K562 (cell line): ENCODE results near the gene VPS41. TPM values are rescaled to one million over a fixed set of nuclear protein-coding genes. Genes with fewer than 3 reads are reported as not detected.

Experiments used
- CAMTA2 ChIP-seq: fragments of 250-450 bp; sonication (Bioruptor Pico); conservative IDR thresholded peaks from 2 replicates; pipeline ENCODE4 v1.5.1; 2022
- DPF2 ChIP-seq: fragments of 450-650 bp; IDR thresholded peaks from 2 replicates; pipeline ENCODE4 v1.6.1; 2016
- ELF2 ChIP-seq: fragments of 250-450 bp; sonication (Bioruptor Pico); IDR thresholded peaks from 2 replicates; pipeline ENCODE4 v1.5.0; 2021; ENCODE audit warnings: mild to moderate bottlenecking
- FOXM1 ChIP-seq, 2 experiments: fragments of 450-650 bp in 1 of 2; sonication (generic) in 1 of 2; formaldehyde crosslinking in 1 of 2; IDR thresholded peaks; 2 replicates each; pipeline versions ENCODE4 v1.6.1 to v1.9.0; 2017 to 2022; ENCODE audit warnings: low read depth in 2 of 2, mild to moderate bottlenecking in 2 of 2, missing genetic modification reagents in 1 of 2, moderate library complexity in 1 of 2
- GTF2F1 ChIP-seq: IDR thresholded peaks from 2 replicates; pipeline ENCODE4 v1.6.1; 2011; ENCODE audit warnings: low read depth, low read length, improper control_type of control experiment
- HEY1 ChIP-seq: fragments of 250-450 bp; sonication (Bioruptor Pico); IDR thresholded peaks from 2 replicates; pipeline ENCODE4 v1.5.0; 2020; ENCODE audit warnings: mild to moderate bottlenecking, moderate library complexity, borderline replicate concordance
- HIVEP1 ChIP-seq: fragments of 250-450 bp; sonication (Bioruptor Pico); IDR thresholded peaks from 2 replicates; pipeline ENCODE4 v1.4.0; 2020; ENCODE audit warnings: mild to moderate bottlenecking
- HNRNPH1 ChIP-seq: fragments of 200-400 bp; formaldehyde crosslinking; optimal IDR thresholded peaks from 2 replicates; pipeline ENCODE3; 2017; ENCODE audit warnings: low read depth, mild to moderate bottlenecking, low read length, moderate library complexity
- JUN ChIP-seq, 2 experiments: sonication (generic) in 1 of 2; formaldehyde crosslinking in 1 of 2; IDR thresholded peaks; 2 replicates each; pipeline versions ENCODE4 v1.6.1 to v1.8.0; 2012 to 2022; ENCODE audit warnings: borderline replicate concordance in 2 of 2, mild to moderate bottlenecking in 2 of 2, improper control_type of control experiment in 1 of 2, low read depth in 1 of 2, low read length in 1 of 2, missing genetic modification reagents in 1 of 2
- JUNB ChIP-seq: fragments of 450-650 bp; formaldehyde crosslinking; conservative IDR thresholded peaks from 2 replicates; pipeline ENCODE4 v1.4.0; 2020; ENCODE audit warnings: mild to moderate bottlenecking
- MED1 ChIP-seq: sonication (generic); formaldehyde crosslinking; IDR thresholded peaks from 2 replicates; pipeline ENCODE4 v1.8.1; 2023; ENCODE audit warnings: missing genetic modification reagents, borderline replicate concordance
- MTA3 ChIP-seq: fragments of 450-650 bp; formaldehyde crosslinking; IDR thresholded peaks from 2 replicates; pipeline ENCODE4 v1.6.1; 2017; ENCODE audit warnings: mild to moderate bottlenecking, borderline replicate concordance
- PKNOX1 ChIP-seq: fragments of 450-650 bp; IDR thresholded peaks from 2 replicates; pipeline ENCODE4 v1.6.1; 2016
- RAD21 ChIP-seq, 2 experiments: fragments of 250-450 bp in 1 of 2; fragments of 450-650 bp in 1 of 2; sonication (Bioruptor Pico) in 1 of 2; formaldehyde crosslinking in 1 of 2; IDR thresholded peaks in 1 of 2; conservative IDR thresholded peaks in 1 of 2; 2 replicates each; pipeline versions ENCODE4 v1.4.0 to v1.8.0; 2020 to 2022; ENCODE audit warnings: mild to moderate bottlenecking in 2 of 2, moderate library complexity in 1 of 2
- SPI1 ChIP-seq: IDR thresholded peaks from 2 replicates; pipeline ENCODE4 v1.6.1; 2011; ENCODE audit warnings: low read depth, low read length, control low read depth, borderline replicate concordance
- TBP ChIP-seq: optimal IDR thresholded peaks from 2 replicates; pipeline ENCODE3; 2011; ENCODE audit warnings: low read depth, low read length, improper control_type of control experiment
- TEAD4 ChIP-seq, 2 experiments: sonication (generic) in 1 of 2; formaldehyde crosslinking in 1 of 2; IDR thresholded peaks; 2 replicates each; pipeline versions ENCODE4 v1.6.1 to v1.8.0; 2012 to 2022; ENCODE audit warnings: borderline replicate concordance in 1 of 2, inconsistent platforms in 1 of 2, low read length in 1 of 2, mild to moderate bottlenecking in 1 of 2, missing genetic modification reagents in 1 of 2
- THAP12 ChIP-seq: fragments of 250-450 bp; sonication (Bioruptor Pico); IDR thresholded peaks from 2 replicates; pipeline ENCODE4 v1.9.0; 2021; ENCODE audit warnings: mild to moderate bottlenecking, inconsistent platforms
- TRIM24 ChIP-seq, 2 experiments: fragments of 450-650 bp; IDR thresholded peaks; 2 replicates each; pipeline ENCODE4 v1.6.1; 2016
- ZFPM2 ChIP-seq: fragments of 250-450 bp; sonication (Bioruptor Pico); IDR thresholded peaks from 2 replicates; pipeline ENCODE4 v1.5.1; 2022; ENCODE audit warnings: mild to moderate bottlenecking
- ZHX1 ChIP-seq: fragments of 150-350 bp; conservative IDR thresholded peaks from 2 replicates; pipeline ENCODE4 v1.6.1; 2014; ENCODE audit warnings: low read length
- polyA plus RNA-seq, 8 experiments: library from polyadenylated mRNA; depleted of rRNA in 4 of 8; stranded (reverse) in 5 of 8; unstranded in 3 of 8; fragments of >200 nt; fragmentation: Nextera tagmentation in 2 of 8; fragmentation: Illumina TruSeq in 1 of 8; extraction: Ambion mirVana in 2 of 8; extraction: Trizol in 1 of 8; gene quantifications; 2 replicates each; pipeline versions ENCODE4 v1.2.1 to v1.2.3, GENCODE V29; 2011 to 2014; ENCODE audit warnings: inconsistent platforms in 1 of 8, missing spikeins in 1 of 8
- total RNA-seq, 7 experiments: library from RNA; depleted of rRNA in 6 of 7; stranded (reverse); fragments of >200 nt in 6 of 7; fragmentation: Illumina TruSeq in 2 of 7; extraction: Trizol in 2 of 7; gene quantifications; 2 replicates each; pipeline versions ENCODE4 v1.2.1 to v1.2.3, GENCODE V29; 2011 to 2021; ENCODE audit warnings: low replicate concordance in 1 of 7
- TF ChIP-seq, protein P1 (sequence below): fragments of 250-450 bp; sonication (Bioruptor Pico); IDR thresholded peaks from 2 replicates; pipeline ENCODE4 v1.4.0; 2020; ENCODE audit warnings: mild to moderate bottlenecking, moderate library complexity

VPS41 gene
- total and polyA plus RNA-seq, 9 of the 15 experiments (the other 6 are each of a cell fraction or from before 2014, with no cell fraction given): 17.7 to 46.8 (median 32.1) TPM

DNA sequence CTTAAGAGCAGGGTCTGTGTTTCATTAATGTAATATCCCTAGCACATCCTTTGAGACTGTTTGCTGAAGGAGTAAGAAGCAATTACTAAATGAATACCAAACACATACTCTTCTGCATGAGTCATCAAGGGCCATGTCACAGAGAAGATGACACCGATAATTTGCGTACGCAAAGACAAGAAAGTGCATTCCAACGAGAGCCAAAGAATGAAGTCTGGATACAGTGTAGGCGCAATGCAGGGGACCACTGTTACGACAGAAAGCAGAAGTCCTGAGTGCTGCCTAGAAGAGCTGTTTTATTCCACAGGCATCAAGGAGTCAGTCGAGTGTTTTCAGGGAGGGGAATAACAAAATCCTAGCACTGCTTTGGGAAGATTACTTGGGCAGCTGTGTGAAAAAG lies 62.7 kb downstream of the VPS41 start (continued):
- TF ChIP-seq ZHX1 (no peak), JUNB (CRISPR knock-in tag) (peak; percentile 85), ELF2 (CRISPR knock-in tag) (no peak), TRIM24 (IDR thresholded peaks at IDR 0.05) (no peak), HIVEP1 (CRISPR knock-in tag) (no peak), PKNOX1 (peak; percentile 54), MTA3 (no peak), JUN (IDR thresholded peaks at IDR 0.05; ENCODE audit: borderline replicate concordance, low read depth, low read length) (peak; percentile 85), JUN (CRISPR knock-in tag; IDR thresholded peaks at IDR 0.05; ENCODE audit: borderline replicate concordance) (no peak), DPF2 (peak; percentile 50), RAD21 (CRISPR knock-in tag; conservative IDR thresholded peaks at IDR 0.05 in 1 of 2, IDR thresholded peaks at IDR 0.05 in 1 of 2) (no peak), HEY1 (CRISPR knock-in tag) (no peak), CAMTA2 (CRISPR knock-in tag) (no peak), MED1 (CRISPR knock-in tag) (no peak), FOXM1 (IDR thresholded peaks at IDR 0.05; ENCODE audit: low read depth) (no peak), FOXM1 (CRISPR knock-in tag; IDR thresholded peaks at IDR 0.05; ENCODE audit: low read depth) (no peak), SPI1 (peak; percentile 80), ZFPM2 (CRISPR knock-in tag) (no peak), TEAD4 (IDR thresholded peaks at IDR 0.05; ENCODE audit: low read length) (peak; percentile 69; the same call in 1 of the 2 replicates), TEAD4 (CRISPR knock-in tag; IDR thresholded peaks at IDR 0.05; ENCODE audit: borderline replicate concordance) (no peak), TBP (no peak), GTF2F1 (no peak), THAP12 (CRISPR knock-in tag) (no peak), HNRNPH1 (no peak)
- TF ChIP-seq, protein P1, sequence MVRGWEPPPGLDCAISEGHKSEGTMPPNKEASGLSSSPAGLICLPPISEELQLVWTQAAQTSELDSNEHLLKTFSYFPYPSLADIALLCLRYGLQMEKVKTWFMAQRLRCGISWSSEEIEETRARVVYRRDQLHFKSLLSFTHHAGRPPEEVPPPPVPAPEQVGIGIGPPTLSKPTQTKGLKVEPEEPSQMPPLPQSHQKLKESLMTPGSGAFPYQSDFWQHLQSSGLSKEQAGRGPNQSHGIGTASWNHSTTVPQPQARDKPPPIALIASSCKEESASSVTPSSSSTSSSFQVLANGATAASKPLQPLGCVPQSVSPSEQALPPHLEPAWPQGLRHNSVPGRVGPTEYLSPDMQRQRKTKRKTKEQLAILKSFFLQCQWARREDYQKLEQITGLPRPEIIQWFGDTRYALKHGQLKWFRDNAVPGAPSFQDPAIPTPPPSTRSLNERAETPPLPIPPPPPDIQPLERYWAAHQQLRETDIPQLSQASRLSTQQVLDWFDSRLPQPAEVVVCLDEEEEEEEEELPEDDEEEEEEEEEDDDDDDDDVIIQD: no peak
